Measurements from ENCODE around the gene SUPT20HL1.
"Not testable (repeated sequence)": the region's sequence is repeated elsewhere in the genome, so short reads cannot be mapped to it uniquely, and the experiment has no call there.

The SUPT20HL1 gene

GRCh38 chrX:24360272-24360671 lies at the start of gene SUPT20HL1:
SUPT20HL1 (plus strand) TSS chrX:24360639; CDS start chrX:24362761, 2,122 bp downstream.
- DNase-seq (ENCODE audit: low spot score) (no peak), FAIRE-seq (no peak)

- not testable (repeated sequence) for DNase-seq (ENCODE audit: low spot score); FAIRE-seq
These were observed 49.5 kb upstream of the SUPT20HL1 start for GRCh38 chrX:24310916-24311315.

GRCh38 chrX:24311507-24312248 lies 48.8 kb upstream of the SUPT20HL1 start:
- not testable (repeated sequence) for DNase-seq (ENCODE audit: low spot score); FAIRE-seq

GRCh38 chrX:24312249-24312607 lies 48.2 kb upstream of the SUPT20HL1 start:
- not testable (repeated sequence) for DNase-seq (ENCODE audit: low spot score); FAIRE-seq

- FAIRE-seq, result no peak
- no peak for DNase-seq (ENCODE audit: low spot score)
These were observed 46.3 kb upstream of the SUPT20HL1 start, which contains the start of gene SUPT20HL2 for GRCh38 chrX:24314019-24314635. SUPT20HL2 (minus strand) TSS chrX:24314069; CDS start chrX:24313315, 754 bp downstream.

GRCh38 chrX:24316111-24316510 lies 44.3 kb upstream of the SUPT20HL1 start:
- DNase-seq (ENCODE audit: low spot score), result no peak
- no peak for FAIRE-seq

- DNase-seq (ENCODE audit: low spot score) (no peak), FAIRE-seq (no peak)
These were observed 42.9 kb upstream of the SUPT20HL1 start for GRCh38 chrX:24317567-24317966.

- DNase-seq (ENCODE audit: low spot score) (no peak), FAIRE-seq (no peak)
These were observed 38.6 kb upstream of the SUPT20HL1 start for GRCh38 chrX:24321741-24322395.

GRCh38 chrX:24325231-24325630 lies 35.2 kb upstream of the SUPT20HL1 start:
- no peak for DNase-seq (ENCODE audit: low spot score)
- FAIRE-seq, result no peak

- no peak for FAIRE-seq
These were observed 27.6 kb upstream of the SUPT20HL1 start for GRCh38 chrX:24332878-24333277.

GRCh38 chrX:24333371-24333770 lies 27.1 kb upstream of the SUPT20HL1 start:
- DNase-seq (ENCODE audit: low spot score) (no peak), FAIRE-seq (no peak)

More at GRCh38 chrX:24332878-24333277, 27.6 kb upstream of the SUPT20HL1 start:
- no peak for DNase-seq (ENCODE audit: low spot score)

GRCh38 chrX:24334461-24334860 lies 26.0 kb upstream of the SUPT20HL1 start:
- DNase-seq (ENCODE audit: low spot score) (no peak), FAIRE-seq (no peak)

- no peak for DNase-seq (ENCODE audit: low spot score)
- no peak for FAIRE-seq
These were observed 24.6 kb upstream of the SUPT20HL1 start for GRCh38 chrX:24335871-24336270.

GRCh38 chrX:24339911-24340310 lies 20.5 kb upstream of the SUPT20HL1 start:
- no peak for DNase-seq (ENCODE audit: low spot score)
- no peak for FAIRE-seq

GRCh38 chrX:24340501-24340900 lies 19.9 kb upstream of the SUPT20HL1 start:
- DNase-seq (ENCODE audit: low spot score) (no peak), FAIRE-seq (no peak)

GRCh38 chrX:24341795-24342194 lies 18.6 kb upstream of the SUPT20HL1 start:
- no peak for DNase-seq (ENCODE audit: low spot score)
- no peak for FAIRE-seq

- DNase-seq (ENCODE audit: low spot score) (no peak), FAIRE-seq (no peak)
These were observed 16.7 kb upstream of the SUPT20HL1 start for GRCh38 chrX:24343719-24344118.

GRCh38 chrX:24347881-24348280 lies 12.6 kb upstream of the SUPT20HL1 start:
- DNase-seq (ENCODE audit: low spot score), result no peak
- no peak for FAIRE-seq

GRCh38 chrX:24350217-24350616 lies 10.2 kb upstream of the SUPT20HL1 start:
- FAIRE-seq (no peak), DNase-seq (ENCODE audit: low spot score) (no peak)

- FAIRE-seq, result no peak
- no peak for DNase-seq (ENCODE audit: low spot score)
These were observed 5.3 kb upstream of the SUPT20HL1 start for GRCh38 chrX:24355095-24355494.

- FAIRE-seq, result no peak
- no peak for DNase-seq (ENCODE audit: low spot score)
These were observed 3.3 kb upstream of the SUPT20HL1 start for GRCh38 chrX:24357106-24357505.

GRCh38 chrX:24362089-24362745 lies 1.8 kb downstream of the SUPT20HL1 start:
- not testable (repeated sequence) for FAIRE-seq; DNase-seq (ENCODE audit: low spot score)

Data from urothelium cell line (cell line).